Lung (tissue), 12 donors: ENCODE results near the gene FAM83D. TPM values are rescaled to one million over a fixed set of nuclear protein-coding genes. Genes with fewer than 3 reads are reported as not detected.

ENCODE experiments used
- ATAC-seq: fragments of 200-7000 bp; cut with Tn5 transposase; one replicate; pipeline ENCODE4 v1.9.1; 2020; ENCODE audit warnings: moderate number of reproducible peaks; ENCODE audit not compliant: insufficient read depth, low FRiP score
- DNase-seq, 3 donors: peaks; one replicate each; pipeline ENCODE4 v3.0.0-alpha.2; 2013 to 2017
- H3K27ac ChIP-seq, 2 donors: one replicate each; pipeline ENCODE4 v1.5.1; 2013; ENCODE audit warnings: mild to moderate bottlenecking in 2 of 2, moderate library complexity in 2 of 2, control low read depth in 1 of 2, inconsistent platforms in 1 of 2, low read depth in 1 of 2, low read length in 1 of 2
- H3K27me3 ChIP-seq, 3 donors: one replicate each; pipeline ENCODE4 v1.5.1; 2013; ENCODE audit warnings: low read length in 2 of 3; ENCODE audit not compliant: control insufficient read depth in 3 of 3, insufficient read depth in 3 of 3
- H3K36me3 ChIP-seq, 4 donors: one replicate each; pipeline ENCODE4 v1.5.1; 2013; ENCODE audit warnings: low read length in 4 of 4, mild to moderate bottlenecking in 1 of 4, moderate library complexity in 1 of 4; ENCODE audit not compliant: control insufficient read depth in 4 of 4, insufficient read depth in 4 of 4
- H3K4me1 ChIP-seq, 5 donors: one replicate each; pipeline ENCODE4 v1.5.1; 2013; ENCODE audit warnings: low read length in 5 of 5, mild to moderate bottlenecking in 2 of 5, moderate library complexity in 1 of 5; ENCODE audit not compliant: control insufficient read depth in 5 of 5, insufficient read depth in 5 of 5
- H3K4me3 ChIP-seq: one replicate; pipeline ENCODE4 v1.5.1; 2013; ENCODE audit warnings: mild to moderate bottlenecking, control low read depth, moderate library complexity
- H3K9ac ChIP-seq, 2 donors: one replicate each; pipeline ENCODE4 v1.5.1; 2013; ENCODE audit warnings: low read length in 2 of 2, control low read depth in 1 of 2; ENCODE audit not compliant: insufficient read depth in 1 of 2
- H3K9me3 ChIP-seq, 4 donors: one replicate each; pipeline ENCODE4 v1.5.1; 2013; ENCODE audit warnings: low read length in 3 of 4, mild to moderate bottlenecking in 1 of 4, moderate library complexity in 1 of 4; ENCODE audit not compliant: control insufficient read depth in 4 of 4, insufficient read depth in 3 of 4
- WGBS, 2 donors: extraction: QIAGEN DNeasy Blood & Tissue Kit; methylation state at CpG; one replicate each; pipeline ENCODE4 v1.1.7; 2013; 5-methylcytosine and 5-hydroxymethylcytosine counted together
- polyA plus RNA-seq, 2 donors: library from polyadenylated mRNA; stranded (reverse); fragments of 200-250 nt; gene quantifications; one replicate each; pipeline ENCODE4 v1.2.1, GENCODE V29; 2013
- total RNA-seq, 2 donors: library from RNA; depleted of rRNA in 1 of 2; stranded (reverse); fragments of >200 nt in 1 of 2; gene quantifications; one replicate each; pipeline ENCODE4 v1.2.1, GENCODE V29; 2014 to 2021
- TF ChIP-seq, protein P1 (sequence below): IDR thresholded peaks from 2 replicates; pipeline ENCODE4 v1.5.1; 2012; ENCODE audit warnings: mild to moderate bottlenecking; ENCODE audit errors: control extremely low read depth, extremely low read depth
- donor health status: control.
- donor health status: control.
- donor health status: Bipolar disorder and iron deficiency.
- donor health status: healthy.
- donor health status: DM: yes; HTN: yes; CAD: no.

The FAM83D gene
- total and polyA plus RNA-seq, 4 donors, result 0.94 to 3.6 (median 2.8) TPM

GRCh38 chr20:38985603-38986170 is 59.5 kb downstream of the FAM83D start:
- peak; percentile 27 for ATAC-seq
- no peaks in the 10 kb centered on the region for H3K9me3 ChIP-seq
- DNase-seq, result no peak
- peaks cover 0 to 13% (median 2%) of the 10 kb centered on the region in 5 donors for H3K4me1 ChIP-seq
- TF ChIP-seq, protein P1, sequence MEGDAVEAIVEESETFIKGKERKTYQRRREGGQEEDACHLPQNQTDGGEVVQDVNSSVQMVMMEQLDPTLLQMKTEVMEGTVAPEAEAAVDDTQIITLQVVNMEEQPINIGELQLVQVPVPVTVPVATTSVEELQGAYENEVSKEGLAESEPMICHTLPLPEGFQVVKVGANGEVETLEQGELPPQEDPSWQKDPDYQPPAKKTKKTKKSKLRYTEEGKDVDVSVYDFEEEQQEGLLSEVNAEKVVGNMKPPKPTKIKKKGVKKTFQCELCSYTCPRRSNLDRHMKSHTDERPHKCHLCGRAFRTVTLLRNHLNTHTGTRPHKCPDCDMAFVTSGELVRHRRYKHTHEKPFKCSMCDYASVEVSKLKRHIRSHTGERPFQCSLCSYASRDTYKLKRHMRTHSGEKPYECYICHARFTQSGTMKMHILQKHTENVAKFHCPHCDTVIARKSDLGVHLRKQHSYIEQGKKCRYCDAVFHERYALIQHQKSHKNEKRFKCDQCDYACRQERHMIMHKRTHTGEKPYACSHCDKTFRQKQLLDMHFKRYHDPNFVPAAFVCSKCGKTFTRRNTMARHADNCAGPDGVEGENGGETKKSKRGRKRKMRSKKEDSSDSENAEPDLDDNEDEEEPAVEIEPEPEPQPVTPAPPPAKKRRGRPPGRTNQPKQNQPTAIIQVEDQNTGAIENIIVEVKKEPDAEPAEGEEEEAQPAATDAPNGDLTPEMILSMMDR, result no peak
- H3K36me3 ChIP-seq, result peaks cover 2 to 7% (median 6%) of the 10 kb centered on the region in 4 donors
- no peaks in the 10 kb centered on the region for H3K27me3 ChIP-seq
- H3K27ac ChIP-seq, result peak overlapping the region in 1 of 2 donors; percentile 57
- H3K4me3 ChIP-seq, result no peak overlapping the region
- 58 to 74% methylated on average over 1 of the region's 1 CpG for WGBS, 2 donors
- no peak overlapping the region for H3K9ac ChIP-seq

DNA sequence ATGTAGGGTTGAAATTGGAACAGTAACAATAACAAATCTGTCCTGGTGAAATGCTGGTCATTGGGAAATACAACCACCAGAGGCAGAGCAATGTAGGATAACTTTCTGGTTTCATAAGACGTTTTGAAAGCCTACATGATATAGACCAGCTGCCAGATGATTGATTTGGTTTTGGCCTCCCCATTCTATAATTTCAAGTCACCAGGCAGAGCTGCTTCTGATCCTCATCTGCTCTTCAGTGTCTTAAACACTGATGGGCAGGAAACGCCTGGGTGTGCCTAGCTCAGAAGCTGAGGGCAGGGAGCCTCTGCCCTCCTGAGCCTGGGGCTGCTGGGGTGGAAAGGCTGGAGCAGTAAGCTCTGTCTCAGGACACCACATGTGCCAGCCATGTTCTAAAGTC is 60.4 kb downstream of the FAM83D start:
- Histone ChIP-seq H3K27me3 (no peaks in the 10 kb centered on the region), H3K9ac (no peak overlapping the region), H3K4me1 (peaks cover 0 to 13% (median 2%) of the 10 kb centered on the region in 5 donors), H3K9me3 (no peaks in the 10 kb centered on the region), H3K36me3 (peaks cover 2 to 13% (median 6%) of the 10 kb centered on the region in 4 donors), H3K27ac (peak overlapping the region in 1 of 2 donors; percentile 63), H3K4me3 (no peak overlapping the region)
- DNase-seq (no peak), ATAC-seq (no peak)
- WGBS, 2 donors, result 72 to 79% methylated on average over 2 of the region's 2 CpGs
- TF ChIP-seq, protein P1, result no peak

GRCh38 chr20:38987777-38988176 is 61.6 kb downstream of the FAM83D start:
- H3K27ac ChIP-seq, result no peak overlapping the region
- WGBS, 2 donors, result 89 to 95% methylated on average over 4 of the region's 4 CpGs
- DNase-seq (no peak), ATAC-seq (no peak)
- no peak overlapping the region for H3K9ac ChIP-seq
- peaks cover 2 to 15% (median 6%) of the 10 kb centered on the region in 4 donors for H3K36me3 ChIP-seq
- peaks cover 0 to 13% (median 2%) of the 10 kb centered on the region in 5 donors for H3K4me1 ChIP-seq
- TF ChIP-seq, protein P1, result no peak
- H3K4me3 ChIP-seq, result no peak overlapping the region
- no peaks in the 10 kb centered on the region for H3K27me3 ChIP-seq
- no peaks in the 10 kb centered on the region for H3K9me3 ChIP-seq

GRCh38 chr20:38990728-38991127 is 64.5 kb downstream of the FAM83D start:
- no peak overlapping the region for H3K27ac ChIP-seq
- ATAC-seq (no peak), DNase-seq (no peak)
- no peaks in the 10 kb centered on the region for H3K9me3 ChIP-seq
- 97 to 98% methylated on average over 1 of the region's 1 CpG for WGBS, 2 donors
- H3K9ac ChIP-seq, result no peak overlapping the region
- peaks cover 0 to 5% (median 0%) of the 10 kb centered on the region in 5 donors for H3K4me1 ChIP-seq
- no peak overlapping the region for H3K4me3 ChIP-seq
- peaks cover 2 to 21% (median 10%) of the 10 kb centered on the region in 4 donors for H3K36me3 ChIP-seq
- H3K27me3 ChIP-seq, result no peaks in the 10 kb centered on the region
- TF ChIP-seq, protein P1, result no peak
